T-cell (primary cell): ENCODE measurements around the gene MAN2B2. TPM values are rescaled to one million over a fixed set of nuclear protein-coding genes. Genes with fewer than 3 reads are reported as not detected.

Experiments
- ATAC-seq, 4 experiments: fragments of 200-7000 bp in 3 of 4; fragments of 150-1000 bp in 1 of 4; cut with Tn5 transposase; replicated peaks in 1 of 4; 1 replicate in 3 of 4; 2 replicates in 1 of 4; pipeline ENCODE4 v1.10.0; 2021; ENCODE audit warnings: moderate library complexity in 3 of 4, mild to moderate bottlenecking in 2 of 4, moderate number of reproducible peaks in 1 of 4
- CTCF ChIA-PET, 2 donors: fragments of 300-600 bp; sonication (Branson Sonifier 250); formaldehyde crosslinking; loops; one replicate each; lab custom pipeline; 2022; ENCODE audit warnings: antibody characterized with exemption in 2 of 2; lab: Charles Lee
- POLR2A ChIA-PET, 2 donors: fragments of 300-600 bp; sonication (Branson Sonifier 250); formaldehyde crosslinking; loops; one replicate each; lab custom pipeline; 2022; ENCODE audit warnings: antibody characterized with exemption in 2 of 2; lab: Charles Lee
- DNase-seq, 35 experiments: peaks; one replicate each; pipeline versions ENCODE4 v3.0.0 to v3.0.0-alpha.2; 2013 to 2023
- H3K27ac ChIP-seq: one replicate; pipeline ENCODE4 v1.5.1; 2013; ENCODE audit warnings: low read length
- H3K27me3 ChIP-seq, 2 experiments: replicated peaks in 1 of 2; 1 replicate in 1 of 2; 2 replicates in 1 of 2; pipeline versions ENCODE4 v1.6.1 to v1.7.0; 2013; ENCODE audit warnings: low read length in 1 of 2, mixed read lengths in 1 of 2; ENCODE audit not compliant: control insufficient read depth in 2 of 2, insufficient read depth in 2 of 2; ENCODE audit errors: extremely low read depth in 1 of 2
- H3K36me3 ChIP-seq, 2 donors: 1 replicate in 1 of 2; 2 replicates in 1 of 2; pipeline versions ENCODE4 v1.6.1 to v1.7.0; 2013; ENCODE audit warnings: low read length in 1 of 2; ENCODE audit not compliant: control insufficient read depth in 2 of 2, insufficient read depth in 1 of 2; ENCODE audit errors: extremely low read depth in 1 of 2
- H3K4me1 ChIP-seq, 2 experiments: 1 replicate in 1 of 2; 2 replicates in 1 of 2; pipeline versions ENCODE4 v1.6.1 to v1.7.0; 2013; ENCODE audit warnings: low read length in 2 of 2, mixed read lengths in 1 of 2; ENCODE audit not compliant: insufficient read depth in 2 of 2, control insufficient read depth in 1 of 2; ENCODE audit errors: extremely low read depth in 1 of 2
- H3K4me3 ChIP-seq, 2 donors: 1 replicate in 1 of 2; 2 replicates in 1 of 2; pipeline versions ENCODE4 v1.5.1 to v1.7.0; 2013; ENCODE audit warnings: mild to moderate bottlenecking in 2 of 2, low read length in 1 of 2, moderate library complexity in 1 of 2; ENCODE audit not compliant: control insufficient read depth in 1 of 2; ENCODE audit errors: extremely low read depth in 1 of 2
- H3K9me3 ChIP-seq: 2 replicates; pipeline ENCODE4 v1.7.0; 2013
- H3K27ac Mint-ChIP-seq, 2 donors: one replicate each; pipeline ENCODE4 v1.8.0; 2020 to 2021; ENCODE audit warnings: mild to moderate bottlenecking in 2 of 2, mixed read lengths in 2 of 2
- H3K27me3 Mint-ChIP-seq, 2 donors: one replicate each; pipeline ENCODE4 v1.8.0; 2021 to 2022; ENCODE audit warnings: mixed read lengths in 2 of 2
- H3K36me3 Mint-ChIP-seq: one replicate; pipeline ENCODE4 v1.8.0; 2021; ENCODE audit warnings: mixed read lengths
- H3K4me1 Mint-ChIP-seq, 3 donors: one replicate each; pipeline ENCODE4 v1.8.0; 2020 to 2022; ENCODE audit warnings: mixed read lengths in 3 of 3, mild to moderate bottlenecking in 1 of 3
- H3K4me3 Mint-ChIP-seq, 3 donors: one replicate each; pipeline ENCODE4 v1.8.0; 2020 to 2022; ENCODE audit warnings: mild to moderate bottlenecking in 3 of 3, mixed read lengths in 3 of 3, moderate library complexity in 3 of 3
- H3K9me3 Mint-ChIP-seq, 3 donors: one replicate each; pipeline ENCODE4 v1.8.0; 2020 to 2022; ENCODE audit warnings: mixed read lengths in 3 of 3
- WGBS: methylation state at CpG from one replicate; pipeline ENCODE4 v1.1.5; 2013; ENCODE audit warnings: missing lambda C conversion rate; ENCODE audit not compliant: insufficient coverage; 5-methylcytosine and 5-hydroxymethylcytosine counted together
- total RNA-seq, 35 experiments: library from RNA in 6 of 35; stranded (reverse) in 6 of 35; fragments of 120-200 nt in 1 of 35; gene quantifications; one replicate each; pipeline versions ENCODE4 v1.2.1 to v1.2.4 and lab custom pipeline; 2013 to 2026

Gene MAN2B2
- total RNA-seq, 5 donors from 2014 or later (not counting 1 experiment from before 2014, with no cell fraction given) = 27.4 to 54.1 (median 45.8) TPM

DNA sequence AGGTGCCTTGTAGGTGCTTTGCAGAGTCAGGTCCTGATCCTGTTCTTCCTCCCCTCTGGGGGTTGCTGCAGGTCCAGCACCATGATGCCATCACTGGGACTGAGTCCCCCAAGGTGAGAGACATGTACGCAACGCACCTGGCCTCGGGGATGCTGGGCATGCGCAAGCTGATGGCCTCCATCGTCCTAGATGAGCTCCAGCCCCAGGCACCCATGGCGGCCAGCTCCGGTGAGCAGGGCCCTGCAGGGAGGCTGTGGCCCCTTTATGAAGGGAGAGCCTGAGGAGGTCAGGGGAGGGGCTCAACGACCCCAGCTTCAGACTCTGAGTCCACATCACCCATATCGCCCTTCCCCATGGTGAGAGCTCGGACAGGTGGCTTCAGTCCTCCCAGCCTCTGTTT is 23.1 kb downstream of the MAN2B2 start:
- no peak overlapping the region for H3K27ac Mint-ChIP-seq
- no peaks in the 10 kb centered on the region for H3K9me3 Mint-ChIP-seq
- Histone ChIP-seq H3K36me3 (peaks cover 15 to 84% of the 10 kb centered on the region in 2 donors), H3K9me3 (no peaks in the 10 kb centered on the region), H3K27ac (no peak overlapping the region), H3K27me3 (no peaks in the 10 kb centered on the region), H3K4me3 (no peak overlapping the region), H3K4me1 (no peaks in the 10 kb centered on the region)
- WGBS = 100% methylated on average over 4 of the region's 10 CpGs
- ATAC-seq (no peak), DNase-seq (no peak)
- ChIA-PET POLR2A (interaction anchor here in 1 of 2 donors (0.6 kb wide), 1 partner anchor 92 kb away, joined by 3 read pairs; no protein-coding TSS in a partner anchor), CTCF (interaction anchor here in 1 of 2 donors (0.6 kb wide), 1 partner anchor 186 kb away, joined by 6 read pairs; no protein-coding TSS in a partner anchor)
- H3K4me1 Mint-ChIP-seq = peaks cover 0 to 5% (median 0%) of the 10 kb centered on the region in 3 donors
- no peak overlapping the region for H3K4me3 Mint-ChIP-seq
- H3K36me3 Mint-ChIP-seq = peaks cover 52% of the 10 kb centered on the region
- no peaks in the 10 kb centered on the region for H3K27me3 Mint-ChIP-seq

- ATAC-seq = no peak
- H3K27ac Mint-ChIP-seq = no peak overlapping the region
- peaks cover 0 to 5% (median 0%) of the 10 kb centered on the region in 3 donors for H3K4me1 Mint-ChIP-seq
Measured at GRCh38 chr4:6598641-6599040, 23.7 kb downstream of the MAN2B2 start.

GRCh38 chr4:6601661-6602250 is 26.8 kb downstream of the MAN2B2 start:
- 95% methylated on average over 5 of the region's 10 CpGs for WGBS
- no peak overlapping the region for H3K4me3 ChIP-seq
- POLR2A ChIA-PET = no interaction called here
- no peak overlapping the region for H3K27ac ChIP-seq
- H3K9me3 ChIP-seq = no peaks in the 10 kb centered on the region
- H3K27me3 Mint-ChIP-seq = no peaks in the 10 kb centered on the region
- H3K4me1 Mint-ChIP-seq = no peaks in the 10 kb centered on the region
- H3K36me3 Mint-ChIP-seq = peaks cover 69% of the 10 kb centered on the region
- DNase-seq (no peak), ATAC-seq (no peak)
- CTCF ChIA-PET = no interaction called here
- H3K4me3 Mint-ChIP-seq = no peak overlapping the region
- H3K27me3 ChIP-seq = no peaks in the 10 kb centered on the region
- H3K27ac Mint-ChIP-seq = no peak overlapping the region
- H3K4me1 ChIP-seq = no peaks in the 10 kb centered on the region
- peaks cover 23 to 89% of the 10 kb centered on the region in 2 donors for H3K36me3 ChIP-seq
- peaks cover 0 to 8% (median 0%) of the 10 kb centered on the region in 3 donors for H3K9me3 Mint-ChIP-seq

More at GRCh38 chr4:6598641-6599040, 23.7 kb downstream of the MAN2B2 start:
- no peaks in the 10 kb centered on the region for H3K9me3 Mint-ChIP-seq
- Histone ChIP-seq H3K36me3 (peaks cover 16 to 84% of the 10 kb centered on the region in 2 donors), H3K27ac (no peak overlapping the region), H3K27me3 (no peaks in the 10 kb centered on the region), H3K9me3 (no peaks in the 10 kb centered on the region), H3K4me3 (no peak overlapping the region), H3K4me1 (no peaks in the 10 kb centered on the region)
- H3K27me3 Mint-ChIP-seq = no peaks in the 10 kb centered on the region
- peaks cover 50% of the 10 kb centered on the region for H3K36me3 Mint-ChIP-seq
- no peak overlapping the region for H3K4me3 Mint-ChIP-seq
- no peak for DNase-seq
- WGBS = 92% methylated on average over 11 of the region's 13 CpGs
- POLR2A ChIA-PET = interaction anchor here in 1 of 2 donors (0.6 kb wide), 1 partner anchor 91 kb away, joined by 3 read pairs; no protein-coding TSS in a partner anchor
- CTCF ChIA-PET = interaction anchor here in 1 of 2 donors (0.6 kb wide), 1 partner anchor 185 kb away, joined by 6 read pairs; no protein-coding TSS in a partner anchor

DNA sequence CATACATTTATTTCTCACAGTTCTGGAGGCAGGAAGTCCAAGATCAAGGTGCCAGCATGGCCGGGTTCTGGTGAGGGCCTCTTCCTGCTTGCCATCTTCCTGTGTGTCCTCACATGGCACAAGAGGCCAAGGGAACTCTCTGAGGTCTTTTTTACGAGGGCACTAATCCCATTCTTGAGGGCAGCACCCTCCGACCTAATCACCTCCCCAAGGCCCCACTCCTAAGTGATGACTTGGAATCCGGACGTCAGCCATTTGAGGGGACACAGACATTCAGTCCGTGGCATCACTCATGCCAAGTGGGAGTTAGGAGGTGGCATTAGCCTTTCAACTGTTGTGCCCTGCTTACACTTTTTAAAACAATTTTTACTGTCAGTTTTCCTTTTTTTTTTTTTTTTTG is 27.3 kb downstream of the MAN2B2 start:
- CTCF ChIA-PET = interaction anchor here in 1 of 2 donors (0.7 kb wide), 1 partner anchor 501 kb away, joined by 3 read pairs; no protein-coding TSS in a partner anchor
- POLR2A ChIA-PET = no interaction called here

GRCh38 chr4:6603128-6603527 is 28.1 kb downstream of the MAN2B2 start:
- DNase-seq (no peak), ATAC-seq (no peak)
- ChIA-PET CTCF (interaction anchor here in 1 of 2 donors (0.5 to 0.7 kb wide), 2 partner anchors 353 to 500 kb away, joined by 3 read pairs; no protein-coding TSS in a partner anchor), POLR2A (no interaction called here)
- Mint-ChIP-seq H3K27me3 (no peaks in the 10 kb centered on the region), H3K9me3 (peaks cover 0 to 8% (median 0%) of the 10 kb centered on the region in 3 donors), H3K27ac (no peak overlapping the region), H3K4me1 (no peaks in the 10 kb centered on the region), H3K4me3 (no peak overlapping the region), H3K36me3 (peaks cover 83% of the 10 kb centered on the region)
- no CpG with 5 or more reads among the region's 12 CpGs for WGBS
- Histone ChIP-seq H3K27ac (no peak overlapping the region), H3K4me3 (no peak overlapping the region), H3K4me1 (no peaks in the 10 kb centered on the region), H3K9me3 (no peaks in the 10 kb centered on the region), H3K27me3 (no peaks in the 10 kb centered on the region), H3K36me3 (peaks cover 19 to 84% of the 10 kb centered on the region in 2 donors)

More for the DNA sequence above, 27.3 kb downstream of the MAN2B2 start:
- H3K9me3 Mint-ChIP-seq = peaks cover 0 to 8% (median 0%) of the 10 kb centered on the region in 3 donors
- H3K36me3 Mint-ChIP-seq = peaks cover 74% of the 10 kb centered on the region
- Histone ChIP-seq H3K27ac (no peak overlapping the region), H3K4me3 (no peak overlapping the region), H3K4me1 (no peaks in the 10 kb centered on the region), H3K9me3 (no peaks in the 10 kb centered on the region), H3K27me3 (no peaks in the 10 kb centered on the region), H3K36me3 (peaks cover 23 to 86% of the 10 kb centered on the region in 2 donors)
- 86% methylated on average over 4 of the region's 6 CpGs for WGBS
- H3K27ac Mint-ChIP-seq = no peak overlapping the region
- H3K4me3 Mint-ChIP-seq = no peak overlapping the region
- DNase-seq (no peak), ATAC-seq (no peak)
- H3K4me1 Mint-ChIP-seq = no peaks in the 10 kb centered on the region
- H3K27me3 Mint-ChIP-seq = no peaks in the 10 kb centered on the region

- H3K27ac Mint-ChIP-seq = no peak overlapping the region
- Histone ChIP-seq H3K4me3 (no peak overlapping the region), H3K36me3 (peaks cover 27 to 90% of the 10 kb centered on the region in 2 donors), H3K9me3 (no peaks in the 10 kb centered on the region), H3K27ac (no peak overlapping the region), H3K4me1 (peaks cover 0 to 9% of the 10 kb centered on the region in 2 experiments), H3K27me3 (no peaks in the 10 kb centered on the region)
- peaks cover 86% of the 10 kb centered on the region for H3K36me3 Mint-ChIP-seq
- CTCF ChIA-PET = no interaction called here
- peaks cover 0 to 8% (median 0%) of the 10 kb centered on the region in 3 donors for H3K9me3 Mint-ChIP-seq
- H3K27me3 Mint-ChIP-seq = no peaks in the 10 kb centered on the region
- H3K4me1 Mint-ChIP-seq = peaks cover 0 to 1% (median 0%) of the 10 kb centered on the region in 3 donors
- ATAC-seq = no peak
- POLR2A ChIA-PET = interaction anchor here in 1 of 2 donors (0.7 kb wide), 1 partner anchor 8 kb away, joined by 3 read pairs; no protein-coding TSS in a partner anchor
- no peak overlapping the region for H3K4me3 Mint-ChIP-seq
- DNase-seq = no peak
- 97% methylated on average over 8 of the region's 8 CpGs for WGBS
Measured at GRCh38 chr4:6605114-6605513, 30.1 kb downstream of the MAN2B2 start.
